Transverse colon (tissue), 4 donors: Measurements from ENCODE around the gene GLCE. TPM values are rescaled to one million over a fixed set of nuclear protein-coding genes. Genes with fewer than 3 reads are reported as not detected.
A peak's percentile ranks its signal among the peaks of the same experiment; 100 is the strongest.
"Not testable (repeated sequence)": the region's sequence is repeated elsewhere in the genome, so short reads cannot be mapped to it uniquely, and the experiment has no call there.

Source experiments
- DNase-seq: peaks from one replicate; pipeline ENCODE4 v3.0.0-alpha.2; 2019
- H3K27ac ChIP-seq, 4 donors: fragments of 200-600 bp; sonication (generic); 2 replicates each; pipeline ENCODE4 v1.5.1; 2016 to 2018; ENCODE audit warnings: inconsistent platforms in 4 of 4
- H3K27me3 ChIP-seq: fragments of 200-600 bp; sonication (generic); 2 replicates; pipeline ENCODE4 v1.5.1; 2017; ENCODE audit warnings: inconsistent platforms
- H3K36me3 ChIP-seq, 4 donors: fragments of 200-600 bp; sonication (generic); 2 replicates each; pipeline ENCODE4 v1.5.1; 2017 to 2019; ENCODE audit warnings: inconsistent platforms in 4 of 4
- H3K4me1 ChIP-seq, 4 donors: fragments of 200-600 bp; sonication (generic); 2 replicates each; pipeline ENCODE4 v1.5.1; 2017 to 2020; ENCODE audit warnings: inconsistent platforms in 4 of 4
- H3K4me3 ChIP-seq, 4 donors: fragments of 200-600 bp; sonication (generic); 1 replicate in 1 of 4; 2 replicates in 3 of 4; pipeline versions ENCODE4 v1.5.1 to v1.6.1; 2017 to 2019; ENCODE audit warnings: inconsistent platforms in 4 of 4
- H3K9me3 ChIP-seq, 2 donors: fragments of 200-600 bp; sonication (generic); 2 replicates each; pipeline ENCODE4 v1.5.1; 2017 to 2019; ENCODE audit warnings: inconsistent platforms in 2 of 2
- CTCF ChIP-seq, 5 experiments: fragments of 200-600 bp in 3 of 5; fragments of 450-650 bp in 2 of 5; sonication (generic) in 3 of 5; IDR thresholded peaks; 1 replicate in 2 of 5; 2 replicates in 3 of 5; pipeline ENCODE4 v1.5.1; 2016 to 2017; ENCODE audit warnings: antibody characterized with exemption in 5 of 5, inconsistent platforms in 3 of 5, mild to moderate bottlenecking in 2 of 5, moderate library complexity in 1 of 5
- EP300 ChIP-seq: sonication (generic); formaldehyde crosslinking; IDR thresholded peaks from one replicate; pipeline ENCODE4 v1.6.1; 2017; ENCODE audit warnings: antibody characterized with exemption, low read depth
- POLR2A ChIP-seq: fragments of 450-650 bp; IDR thresholded peaks from one replicate; pipeline ENCODE4 v1.6.1; 2016; ENCODE audit warnings: antibody characterized with exemption, mild to moderate bottlenecking, moderate library complexity
- POLR2AphosphoS5 ChIP-seq, 3 donors: sonication (generic); formaldehyde crosslinking; IDR thresholded peaks; one replicate each; pipeline ENCODE4 v1.6.1; 2016; ENCODE audit warnings: antibody characterized with exemption in 3 of 3
- WGBS, 2 donors: methylation state at CpG; one replicate each; pipeline ENCODE4 v1.1.5; 2018; ENCODE audit warnings: low coverage in 1 of 2; 5-methylcytosine and 5-hydroxymethylcytosine counted together
- in situ Hi-C, 4 donors: fragments of 200-750 bp; cut with MboI; loops; one replicate each; pipeline versions ENCODE4 v1.15.0 to v1.15.1; 2017; ENCODE audit warnings: low sequenced_read_pairs in 3 of 4, low pct_ligation_motif_present in 1 of 4, low pct_unique_long_range_greater_than_20kb in 1 of 4
- intact Hi-C: fragments of 100-400 bp; cut with DNase I; formaldehyde crosslinking; loops from one replicate; pipeline ENCODE4 v1.15.1; 2023; ENCODE audit warnings: low total_unique reads
- total RNA-seq, 4 donors: library from RNA; depleted of rRNA; stranded (reverse); fragments of >200 nt; gene quantifications; one replicate each; pipeline ENCODE4 v1.1.0, GENCODE V29; 2016

GLCE gene
- total RNA-seq, 4 donors from 2014 or later: 7.9 to 38.1 (median 25.4) TPM

DNA sequence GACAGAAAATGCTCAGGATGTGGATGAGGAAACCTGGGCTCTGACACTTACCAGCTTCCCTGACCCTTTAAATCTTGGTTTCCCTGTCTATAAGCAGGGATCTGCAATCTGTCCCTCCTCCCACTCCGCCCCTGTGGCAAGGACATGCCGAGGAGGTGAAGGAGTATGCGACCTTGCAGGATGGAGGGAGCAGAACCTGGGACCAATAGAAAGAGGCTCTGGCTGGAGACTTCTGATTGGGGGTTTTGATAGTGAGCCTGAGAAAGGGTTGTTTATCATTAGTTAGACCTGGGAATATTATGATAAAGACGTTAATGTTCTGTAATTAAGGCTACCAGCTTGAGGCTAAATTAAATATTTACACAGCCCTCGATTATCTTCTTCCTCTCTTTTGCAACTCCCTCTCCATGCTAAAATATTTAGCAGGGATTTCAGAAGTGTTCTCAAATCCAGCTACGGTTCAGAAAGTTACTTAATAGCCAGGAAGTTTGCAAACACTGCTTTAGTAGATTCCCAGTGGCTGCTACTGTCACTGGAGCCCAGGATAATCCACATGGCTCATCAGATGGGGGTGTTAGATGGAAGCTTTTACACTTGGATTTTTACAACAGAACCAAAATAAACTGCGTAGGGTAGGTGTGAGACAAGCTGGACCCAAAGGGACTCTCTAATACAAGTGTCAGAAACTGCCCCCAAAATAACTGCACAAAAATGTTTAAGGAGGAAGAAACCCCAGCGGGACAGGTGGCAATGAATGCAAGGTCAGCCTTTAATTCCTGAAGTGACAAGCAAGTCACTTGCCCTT is 129.1 kb downstream of the GLCE start:
- Histone ChIP-seq H3K27ac (peak overlapping the region; percentile 21 to 35 (median 24)), H3K4me1 (peaks cover 0 to 23% (median 13%) of the 10 kb centered on the region in 4 donors), H3K36me3 (no peaks in the 10 kb centered on the region), H3K9me3 (no peaks in the 10 kb centered on the region), H3K4me3 (no peak overlapping the region), H3K27me3 (no peaks in the 10 kb centered on the region)
- in situ Hi-C loops (no loop called here), intact Hi-C loops (no loop called here)
- WGBS, 2 donors: 27 to 37% methylated on average over 6 to 8 of the region's 8 CpGs
- no peak for DNase-seq
- no peak for TF ChIP-seq EP300
- no peak for TF ChIP-seq CTCF (IDR thresholded peaks at IDR 0.05)
- no peak for TF ChIP-seq POLR2AphosphoS5 (IDR thresholded peaks at IDR 0.05)

GRCh38 chr15:69290346-69291164 is 130.1 kb downstream of the GLCE start:
- 61 to 82% methylated on average over 3 to 7 of the region's 7 CpGs for WGBS, 2 donors
- no peak for TF ChIP-seq POLR2A
- no peak for TF ChIP-seq POLR2AphosphoS5 (IDR thresholded peaks at IDR 0.05)
- TF ChIP-seq CTCF (IDR thresholded peaks at IDR 0.05): no peak
- TF ChIP-seq EP300: no peak
- Histone ChIP-seq H3K9me3 (no peaks in the 10 kb centered on the region), H3K27me3 (no peaks in the 10 kb centered on the region), H3K4me1 (peaks cover 0 to 23% (median 13%) of the 10 kb centered on the region in 4 donors), H3K27ac (peak overlapping the region in 3 of 4 donors; percentile 12 to 35 (median 23)), H3K36me3 (no peaks in the 10 kb centered on the region), H3K4me3 (no peak overlapping the region)
- DNase-seq: no peak
- in situ Hi-C loops (no loop called here), intact Hi-C loops (no loop called here)

- H3K9me3 ChIP-seq, intact Hi-C loops, DNase-seq, H3K27me3 ChIP-seq, H3K4me3 ChIP-seq, H3K36me3 ChIP-seq, in situ Hi-C loops, H3K27ac ChIP-seq: not testable (repeated sequence)
- H3K4me1 ChIP-seq: peaks cover 0 to 29% (median 13%) of the 10 kb centered on the region in 4 donors
- WGBS, 2 donors: 92% methylated on average over 10 of the region's 10 CpGs; no CpG with 5 or more reads in 1 of the 2 donors
Observed at GRCh38 chr15:69291651-69292050, 131.2 kb downstream of the GLCE start.

DNA sequence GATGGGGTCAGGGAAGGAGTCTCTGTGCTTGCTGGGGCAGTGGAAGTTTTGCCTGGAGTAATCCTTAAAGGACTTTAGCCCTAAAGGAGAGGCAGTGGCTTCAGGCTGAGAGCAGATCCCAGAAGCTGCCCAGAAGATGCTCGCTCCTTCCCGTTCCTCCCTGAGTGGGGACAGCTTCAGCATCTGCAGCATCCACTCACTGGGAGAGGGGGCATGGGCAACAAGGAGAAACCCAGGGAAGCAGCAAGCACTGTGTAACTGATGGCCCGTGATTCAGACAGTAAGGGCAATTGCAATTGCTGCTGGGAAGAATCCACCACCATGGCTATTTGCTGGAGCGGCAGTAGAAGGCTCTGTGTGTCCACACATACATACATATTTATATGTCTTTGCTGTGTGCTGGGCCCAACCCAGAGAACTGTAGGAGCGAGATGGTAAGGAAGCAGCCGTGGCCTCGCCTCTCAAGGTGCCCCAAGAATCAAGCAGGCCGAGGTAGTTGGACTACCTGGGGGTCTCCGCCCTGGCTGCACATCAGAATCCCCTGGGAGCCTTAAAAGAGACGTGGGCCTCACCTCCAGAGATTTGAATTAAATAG is 132.5 kb downstream of the GLCE start:
- Histone ChIP-seq H3K36me3 (no peaks in the 10 kb centered on the region), H3K4me3 (no peak overlapping the region), H3K27me3 (no peaks in the 10 kb centered on the region), H3K27ac (no peak overlapping the region), H3K4me1 (peaks cover 0 to 35% (median 15%) of the 10 kb centered on the region in 4 donors), H3K9me3 (no peaks in the 10 kb centered on the region)
- intact Hi-C loops: no loop called here
- in situ Hi-C loops: no loop called here
- DNase-seq: no peak
- WGBS, 2 donors: 82% methylated on average over 10 of the region's 10 CpGs; no CpG with 5 or more reads in 1 of the 2 donors
- TF ChIP-seq EP300 (no peak), CTCF (IDR thresholded peaks at IDR 0.05) (no peak), POLR2A (no peak), POLR2AphosphoS5 (IDR thresholded peaks at IDR 0.05) (no peak)
